NCI-H1105 (cell line): ENCODE measurements around the gene CNTNAP5.
A peak's percentile ranks its signal among the peaks of the same experiment; 100 is the strongest.

Source experiments
- DNase-seq: peaks from one replicate; lab custom pipeline; 2025; lab: John Stamatoyannopoulos, UW

Gene CNTNAP5

DNA sequence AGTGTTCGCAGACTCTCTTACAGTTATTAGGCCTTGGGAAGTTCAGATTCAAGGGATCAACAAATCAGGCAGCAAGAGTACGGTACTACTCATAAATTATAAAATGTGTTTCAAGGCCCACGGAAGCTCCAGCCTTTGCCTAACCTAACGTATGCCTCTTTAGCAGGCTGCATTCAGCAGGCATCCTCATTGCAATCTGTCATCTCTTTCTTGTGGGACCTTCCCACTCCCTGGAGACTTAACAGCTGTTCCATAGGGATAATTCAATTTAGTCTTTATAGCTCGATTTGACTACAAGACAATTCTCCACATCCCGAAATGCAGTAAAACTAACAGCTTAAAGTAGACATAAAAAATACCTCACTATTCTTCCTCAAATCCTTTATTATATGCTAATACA is 453.7 kb downstream of the CNTNAP5 start:
- no peak for DNase-seq

DNA sequence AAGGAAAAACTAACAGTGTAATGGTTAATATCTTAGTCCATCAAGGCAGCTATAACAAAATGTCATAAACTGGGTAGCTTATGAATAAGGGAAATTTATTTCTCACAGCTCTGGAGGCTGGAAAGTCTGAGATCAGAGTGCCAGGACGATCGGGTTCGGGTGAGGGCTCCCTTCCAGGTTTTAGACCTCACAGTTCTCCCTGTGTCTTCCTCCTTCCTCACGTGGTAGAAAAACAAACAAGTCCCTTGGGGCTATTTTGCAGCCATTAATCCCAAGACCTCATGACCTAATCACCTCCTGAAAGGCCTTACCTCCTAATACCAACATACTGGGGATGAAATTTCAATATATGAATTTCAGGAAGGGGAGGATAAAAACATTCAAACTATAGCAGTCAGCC is 455.9 kb downstream of the CNTNAP5 start:
- DNase-seq, result no peak

DNA sequence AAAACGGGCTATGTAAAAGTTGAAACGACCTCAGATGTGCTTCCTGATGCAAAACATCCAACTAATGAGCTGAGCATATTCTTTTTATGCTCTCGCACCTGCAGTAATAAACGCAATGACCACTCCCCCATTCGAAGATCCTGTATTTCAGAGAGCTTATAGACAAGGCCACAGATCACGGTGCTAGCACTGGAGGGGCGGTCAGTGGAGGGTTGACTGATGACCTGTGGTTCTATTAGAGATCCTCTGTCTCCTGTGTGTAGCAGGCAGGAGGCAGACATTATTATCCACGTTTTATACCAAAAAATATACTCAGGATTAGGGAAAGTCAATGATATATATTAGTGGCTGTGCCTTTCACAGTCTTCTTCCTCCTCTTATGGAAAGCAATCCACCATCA is 457.0 kb downstream of the CNTNAP5 start:
- no peak for DNase-seq

DNA sequence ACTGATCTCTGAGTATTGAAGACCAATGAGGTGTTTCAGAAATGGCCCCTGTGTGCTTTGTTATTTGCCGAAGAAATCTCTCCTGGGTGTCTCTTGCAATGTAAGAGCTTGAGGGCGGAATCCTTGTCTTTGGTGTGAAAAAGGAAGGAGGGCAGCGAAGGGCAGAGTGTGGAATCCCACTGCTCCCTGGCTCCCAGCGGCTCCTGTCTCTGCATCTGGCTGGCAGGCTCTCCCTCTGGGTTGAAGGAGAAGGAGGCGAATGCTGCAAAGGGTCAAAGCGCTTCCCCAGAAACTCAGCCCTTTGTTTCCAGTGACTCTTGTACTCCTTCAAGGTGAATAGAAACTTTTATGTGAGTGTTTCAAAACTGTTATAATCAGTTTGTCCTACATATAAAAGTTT is 457.5 kb downstream of the CNTNAP5 start:
- no peak for DNase-seq

DNA sequence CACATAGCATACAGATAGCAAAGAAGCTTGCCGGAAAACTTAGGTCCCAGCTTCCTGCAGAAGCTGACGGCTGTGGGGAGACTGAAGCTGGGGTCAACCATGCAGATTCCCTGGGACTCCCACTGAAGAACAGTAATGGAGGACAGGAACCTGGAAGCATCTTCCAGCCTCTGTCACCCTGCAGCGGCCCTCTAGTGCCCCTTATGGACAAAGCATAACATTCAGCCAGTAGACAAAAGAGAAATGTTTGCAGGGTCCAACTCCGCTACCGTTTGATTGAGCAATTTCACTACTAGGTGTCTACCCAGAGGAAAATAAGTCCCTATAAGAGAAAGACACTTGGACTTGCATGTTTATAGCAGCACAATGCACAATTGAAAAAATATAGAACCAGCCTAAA is 460.6 kb downstream of the CNTNAP5 start:
- DNase-seq, result no peak

DNA sequence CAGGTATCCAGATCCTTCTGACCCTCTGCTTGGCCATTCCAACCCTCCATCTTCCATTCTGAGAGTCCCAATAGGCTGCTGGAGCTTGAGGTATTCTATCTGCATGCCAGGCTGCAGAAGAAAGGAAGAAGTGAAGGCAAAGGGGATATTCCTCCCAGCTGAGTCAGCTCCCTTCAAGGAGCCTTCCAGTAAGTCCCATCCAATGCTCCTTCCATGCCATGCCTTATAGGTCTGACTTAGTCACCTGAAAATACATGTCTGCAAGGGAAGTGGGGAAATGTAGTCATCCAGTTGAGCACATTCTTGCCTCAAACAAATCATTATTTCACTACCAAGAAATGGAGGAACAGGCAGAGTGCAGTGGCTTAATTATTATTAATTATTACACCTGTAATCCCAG is 464.6 kb downstream of the CNTNAP5 start:
- DNase-seq, result no peak

DNA sequence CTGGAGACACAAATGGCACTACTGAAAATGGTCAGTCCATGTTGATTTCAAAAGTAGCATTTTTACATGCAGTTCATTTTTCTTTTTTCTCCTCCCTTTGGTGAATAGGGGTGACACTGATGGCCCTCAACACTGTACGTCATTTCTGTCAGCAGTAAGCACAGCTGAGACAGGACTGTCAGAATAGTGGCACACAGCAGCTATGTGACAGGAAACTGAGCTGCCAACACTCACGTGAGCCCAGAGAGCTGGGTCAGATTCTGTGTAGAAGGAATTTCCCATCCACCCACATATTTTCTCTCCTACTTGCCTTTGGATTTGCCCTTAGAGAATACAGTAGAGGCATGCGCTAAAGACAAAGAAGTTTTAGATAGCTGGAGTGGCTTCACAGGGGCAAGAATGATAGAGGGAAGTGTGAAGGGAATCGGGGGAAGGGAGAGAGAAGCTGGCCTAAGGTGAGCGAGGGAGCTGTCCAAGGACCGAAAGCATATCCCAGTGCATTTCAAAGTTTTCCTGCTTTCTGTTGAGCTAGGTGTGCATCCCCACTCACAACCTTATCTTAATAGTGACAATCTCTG is 476.6 kb downstream of the CNTNAP5 start:
- no peak for DNase-seq

DNA sequence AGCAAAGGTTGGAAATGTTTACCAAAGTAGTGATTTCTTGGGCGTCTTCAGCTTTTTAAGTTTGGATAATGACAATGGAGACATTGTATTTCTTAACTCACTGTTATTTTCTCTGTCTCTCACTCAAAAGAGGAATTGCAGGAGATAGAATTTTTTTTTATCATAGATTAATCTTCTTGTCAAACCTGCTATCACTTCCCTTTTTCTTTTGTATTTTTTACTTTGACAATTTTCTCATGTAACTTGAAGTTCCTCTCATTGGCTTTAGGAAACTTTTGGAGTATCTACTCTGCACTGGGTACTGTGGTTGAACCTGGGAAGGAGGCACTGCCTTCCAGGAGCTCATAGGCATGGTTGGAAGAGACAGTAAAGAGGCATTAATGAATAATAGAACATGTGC is 489.1 kb downstream of the CNTNAP5 start:
- no peak for DNase-seq

DNA sequence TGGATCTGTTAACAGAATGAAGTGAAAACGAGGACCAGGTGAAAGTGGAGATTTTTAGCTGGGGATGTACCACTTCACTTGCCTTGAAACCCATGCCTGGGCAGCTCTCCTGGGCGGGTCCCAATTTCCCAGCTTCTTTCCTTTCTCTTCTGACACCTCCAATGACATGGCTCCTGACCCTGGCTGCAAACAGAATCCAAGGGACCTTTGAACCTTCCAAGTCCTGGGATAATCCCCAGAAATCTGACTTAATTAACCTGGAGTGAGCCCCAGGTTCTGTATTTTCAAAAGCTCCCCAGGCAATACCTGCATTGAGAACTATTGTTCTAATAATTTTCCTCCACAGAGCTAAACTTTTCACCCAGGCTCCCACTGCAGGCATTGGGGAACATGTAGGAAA is 495.9 kb downstream of the CNTNAP5 start:
- DNase-seq, result no peak

DNA sequence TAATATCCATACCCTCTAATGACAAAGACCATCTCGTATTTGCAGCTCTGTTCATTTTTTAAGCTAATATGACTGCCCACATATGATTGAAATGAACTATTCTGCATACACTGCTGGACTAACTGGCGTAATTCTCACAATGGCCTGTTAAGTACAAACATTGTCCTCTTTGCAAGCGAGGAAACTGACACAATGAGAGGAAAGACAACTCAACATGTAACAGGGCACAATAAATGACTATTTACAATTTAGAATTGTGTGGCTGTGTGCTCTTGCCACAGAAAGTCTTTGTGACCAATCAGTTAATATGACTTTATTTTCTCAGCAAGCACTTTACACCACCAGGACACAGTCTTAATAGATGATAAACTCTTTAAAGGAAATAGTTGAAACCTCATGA is 498.0 kb downstream of the CNTNAP5 start:
- DNase-seq, result no peak

DNA sequence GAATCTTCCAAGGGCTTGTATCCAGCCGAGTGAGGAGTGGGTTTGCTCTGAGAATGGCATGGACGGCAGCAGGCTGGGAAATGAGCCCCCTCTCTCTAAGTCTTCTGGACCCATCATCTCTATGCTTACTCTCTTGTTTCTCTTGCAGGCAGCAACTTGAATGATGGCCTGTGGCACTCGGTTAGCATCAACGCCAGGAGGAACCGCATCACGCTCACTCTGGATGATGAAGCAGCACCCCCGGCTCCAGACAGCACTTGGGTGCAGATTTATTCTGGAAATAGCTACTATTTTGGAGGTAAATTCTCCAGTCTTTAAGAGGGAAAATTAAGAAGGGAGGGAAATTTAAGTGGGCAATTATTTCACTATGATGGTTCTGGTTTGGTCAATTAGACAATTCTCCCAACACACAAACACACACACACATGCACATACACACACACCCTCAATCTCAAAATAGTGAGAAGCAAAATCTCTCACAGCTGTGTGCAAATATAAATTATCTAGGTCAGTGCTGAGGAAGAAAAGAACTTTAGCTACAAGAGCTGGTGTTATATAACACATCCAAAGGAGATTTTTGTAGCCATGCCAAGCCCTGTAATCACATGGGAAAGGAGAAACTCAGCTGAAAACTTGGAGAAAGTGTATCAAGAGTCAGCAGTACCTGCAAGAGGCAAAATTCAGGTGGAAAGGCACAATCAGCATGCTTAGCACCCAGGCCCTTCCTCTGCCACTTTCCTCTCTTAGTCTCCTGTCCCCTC is 499.2 kb downstream of the CNTNAP5 start:
- no peak for DNase-seq

DNA sequence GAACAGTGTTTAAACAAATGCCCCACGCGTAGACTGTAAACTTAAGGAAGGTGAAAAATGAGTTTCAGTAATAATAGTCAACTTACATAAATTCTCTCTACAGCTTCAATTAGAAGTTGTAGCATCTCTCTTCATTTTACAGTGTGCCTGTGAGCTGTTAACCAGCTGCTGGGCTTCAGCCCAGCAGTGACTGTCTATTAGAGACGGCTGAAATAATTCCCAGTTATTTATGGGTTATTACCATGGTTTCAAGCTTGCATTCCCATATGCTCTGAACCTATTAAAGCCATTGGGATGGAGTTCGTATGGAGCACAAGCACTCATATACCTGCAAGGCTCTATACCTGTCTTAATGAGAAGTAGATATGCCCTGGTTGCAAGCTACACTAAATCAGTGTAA is 501.1 kb downstream of the CNTNAP5 start:
- DNase-seq, result no peak

DNA sequence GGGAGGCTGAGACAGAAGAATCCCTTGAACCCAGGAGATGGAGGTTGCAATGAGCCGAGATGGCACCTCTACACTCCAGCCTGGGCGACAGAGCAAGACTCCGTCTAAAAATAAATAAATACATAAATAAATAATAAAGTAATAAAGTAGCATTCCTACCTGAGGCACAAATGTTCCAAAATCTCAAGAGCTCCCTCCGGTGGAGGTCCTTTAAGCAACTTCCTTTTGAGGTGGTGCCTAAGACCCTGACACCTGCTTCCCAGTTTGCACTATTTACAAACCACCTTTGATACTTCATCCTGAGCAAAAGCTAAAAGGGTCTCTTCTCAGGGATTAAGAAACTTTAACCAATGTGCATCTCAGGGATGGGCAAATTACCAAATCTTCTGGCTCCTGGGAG is 505.1 kb downstream of the CNTNAP5 start:
- no peak for DNase-seq

DNA sequence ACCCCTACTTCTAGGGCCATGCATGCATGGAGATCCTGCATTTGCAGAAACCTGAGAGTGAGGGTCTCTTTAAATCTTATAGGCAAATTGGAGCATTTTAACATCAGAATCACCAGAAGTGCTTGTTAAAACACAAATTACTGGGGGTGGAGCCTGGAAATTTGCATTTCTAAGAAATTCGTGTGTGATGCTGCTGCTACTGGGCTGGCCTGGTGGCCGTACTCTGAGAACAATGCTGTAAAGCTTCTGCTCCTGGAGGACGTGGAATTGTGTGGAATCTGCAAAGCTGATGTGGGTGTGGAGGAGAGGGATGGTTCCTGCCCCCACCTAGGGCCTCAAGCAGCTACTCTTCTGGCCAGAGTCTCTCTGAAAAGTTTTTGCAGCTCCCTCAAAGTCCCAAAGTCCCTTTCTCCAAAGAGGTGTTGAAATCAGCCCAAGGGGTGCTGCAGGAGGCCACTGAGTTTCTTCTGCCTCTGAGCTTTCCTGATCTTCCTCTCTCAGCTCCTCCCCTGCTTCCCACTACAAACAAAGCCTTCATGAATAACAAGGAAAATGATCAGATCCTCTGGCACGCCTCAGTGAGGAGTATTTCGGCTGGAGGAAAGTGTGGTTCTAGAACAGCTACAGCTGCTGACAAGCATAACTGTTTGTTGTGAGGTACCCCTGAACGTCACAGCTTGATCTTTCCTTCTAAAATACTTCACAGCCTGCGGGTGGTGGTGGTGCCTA is 508.3 kb downstream of the CNTNAP5 start:
- no peak for DNase-seq

DNA sequence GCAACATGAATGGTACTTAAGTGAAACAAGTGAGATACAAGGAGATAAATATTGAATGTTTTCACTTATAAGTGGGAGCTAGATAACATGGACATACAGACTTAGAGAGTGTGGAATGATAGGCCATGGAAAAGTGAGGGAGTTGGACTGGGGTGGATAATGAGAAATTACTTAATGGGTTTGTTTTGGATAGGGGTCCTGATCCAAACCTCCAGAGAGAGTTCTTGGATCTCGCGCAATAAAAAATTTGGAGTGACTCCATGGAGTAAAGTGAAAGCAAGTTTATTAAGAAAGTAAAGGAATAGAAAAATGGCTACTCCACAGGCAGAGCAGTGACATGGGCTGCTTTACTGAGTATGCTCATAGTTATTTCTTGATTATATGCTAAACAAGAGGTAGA is 508.9 kb downstream of the CNTNAP5 start:
- no peak for DNase-seq

DNA sequence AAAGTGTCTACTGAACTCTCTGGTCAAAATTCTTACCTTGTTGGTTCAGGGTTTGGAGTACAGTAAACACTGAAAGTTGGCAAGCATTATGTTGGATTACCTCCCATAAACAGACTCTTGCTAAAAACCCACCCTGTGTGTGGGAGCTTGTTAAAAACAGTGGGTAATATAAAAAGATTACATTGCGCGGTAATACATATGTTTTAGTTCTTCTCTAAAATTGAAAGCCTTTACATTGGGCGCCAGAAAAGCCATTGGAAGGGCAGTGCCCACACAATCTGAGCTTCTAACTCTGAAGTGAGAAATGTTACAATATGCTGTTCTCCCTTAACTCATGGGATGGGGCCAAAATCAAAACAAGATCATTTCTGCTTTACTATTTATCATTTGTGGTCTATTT is 510.7 kb downstream of the CNTNAP5 start:
- DNase-seq, result no peak

DNA sequence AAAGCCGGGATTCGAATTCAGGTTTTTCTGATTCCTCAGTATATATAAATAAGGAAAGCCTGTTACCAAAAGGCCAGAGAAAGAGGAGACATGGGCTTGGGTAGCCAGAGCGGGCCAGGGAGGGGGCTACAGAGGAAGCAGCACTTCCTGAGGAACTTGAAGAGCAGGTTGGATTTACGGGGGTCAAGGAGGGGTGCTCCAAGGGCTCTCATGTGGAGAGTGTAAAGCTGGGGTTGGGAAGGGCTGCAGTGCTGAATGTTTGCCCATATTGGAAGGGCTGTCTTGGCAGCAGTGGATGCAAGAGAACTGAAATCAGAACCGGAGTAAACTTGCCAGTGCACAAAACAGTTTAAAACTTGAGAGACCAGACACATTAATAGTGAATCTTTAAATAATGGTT is 511.5 kb downstream of the CNTNAP5 start:
- DNase-seq, result no peak

DNA sequence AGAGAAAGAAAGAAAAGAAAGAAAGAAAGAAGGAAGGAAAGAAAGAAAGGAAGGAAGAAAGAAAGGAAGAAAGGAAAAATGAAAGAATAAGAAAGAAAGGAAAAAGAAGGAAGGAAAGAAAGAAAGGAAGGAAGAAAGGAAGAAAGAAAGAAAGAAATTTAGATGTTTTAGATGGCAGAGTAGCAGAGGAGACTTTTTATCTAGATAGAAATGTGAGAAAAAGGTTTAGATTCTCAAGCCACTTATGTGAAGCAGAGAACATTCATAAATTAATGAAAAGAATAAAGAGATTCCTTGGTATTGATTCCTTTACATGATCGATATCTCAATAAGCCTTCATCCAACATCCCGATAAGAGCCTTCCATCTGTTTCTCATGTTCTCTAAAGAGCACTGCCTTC is 513.5 kb downstream of the CNTNAP5 start:
- no peak for DNase-seq

DNA sequence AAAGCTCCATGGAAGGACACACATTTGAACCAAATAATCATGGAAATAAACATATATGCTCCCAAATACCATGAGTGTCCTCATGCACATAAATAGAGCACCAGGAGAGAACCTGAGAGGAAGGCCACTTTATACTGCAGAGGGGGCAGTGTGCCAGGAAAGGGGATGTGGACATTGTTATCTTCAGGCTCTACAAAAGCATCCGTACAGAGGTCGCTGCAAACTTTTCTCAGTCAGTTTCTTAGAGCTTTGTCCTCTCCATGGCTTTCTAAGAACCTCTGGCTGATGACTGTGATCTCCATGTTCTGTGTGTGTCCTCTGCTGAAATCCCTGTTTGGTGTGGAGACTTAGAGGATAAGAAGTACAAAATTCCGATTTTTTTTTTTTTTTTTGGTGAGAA is 515.7 kb downstream of the CNTNAP5 start:
- no peak for DNase-seq

DNA sequence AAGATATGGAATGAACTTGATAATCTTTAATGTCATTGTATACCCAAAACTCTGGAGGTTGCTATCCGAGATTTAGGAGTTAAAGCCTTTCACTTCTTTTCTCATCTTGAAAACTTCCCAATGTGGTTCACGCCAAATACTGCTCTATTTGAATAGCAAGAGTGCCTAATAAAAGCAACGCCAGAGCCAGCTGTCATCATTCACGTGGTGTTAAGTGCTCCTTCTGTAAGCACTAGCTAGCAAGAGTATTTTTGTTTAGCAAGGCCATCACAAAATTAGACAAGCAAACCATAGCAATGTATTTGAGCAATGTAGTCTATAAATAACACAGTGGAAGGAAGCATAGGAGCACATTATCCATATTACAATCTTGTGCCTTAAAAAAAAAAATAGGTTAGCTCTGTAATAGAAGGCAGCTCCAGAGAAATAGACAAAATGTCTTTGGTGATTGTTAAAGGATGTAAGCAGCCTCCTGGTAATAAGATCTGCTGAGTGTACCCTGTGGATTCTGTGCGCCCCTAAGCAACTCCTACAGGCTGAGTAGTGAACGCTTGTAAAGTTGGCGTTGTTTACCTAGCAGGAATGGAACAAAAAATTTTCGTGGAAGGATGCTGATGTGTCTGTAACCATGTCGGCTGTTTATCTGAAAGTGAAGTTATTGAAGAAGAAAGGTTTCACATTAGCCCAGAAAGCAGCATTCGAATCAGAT is 518.0 kb downstream of the CNTNAP5 start:
- DNase-seq, result peak; percentile 36

DNA sequence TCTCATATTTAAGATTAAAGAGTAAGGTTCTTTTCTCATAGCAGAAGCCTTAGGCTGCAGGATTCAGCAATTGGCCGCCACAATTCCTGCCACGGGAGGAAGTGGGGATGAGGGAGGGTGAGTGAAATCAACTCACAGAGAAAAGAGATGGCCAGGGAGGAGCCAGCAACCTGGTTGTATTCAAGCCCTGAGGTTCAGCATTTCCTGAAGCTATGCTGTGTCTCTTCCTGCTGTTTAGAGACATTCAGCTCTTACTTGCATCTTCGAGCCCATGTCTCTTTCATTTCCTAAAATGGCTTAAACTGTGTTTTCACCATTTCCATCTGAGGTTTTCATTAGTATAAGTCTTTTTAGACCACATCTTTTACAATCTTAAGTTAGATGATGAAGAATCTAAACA is 522.6 kb downstream of the CNTNAP5 start:
- no peak for DNase-seq

DNA sequence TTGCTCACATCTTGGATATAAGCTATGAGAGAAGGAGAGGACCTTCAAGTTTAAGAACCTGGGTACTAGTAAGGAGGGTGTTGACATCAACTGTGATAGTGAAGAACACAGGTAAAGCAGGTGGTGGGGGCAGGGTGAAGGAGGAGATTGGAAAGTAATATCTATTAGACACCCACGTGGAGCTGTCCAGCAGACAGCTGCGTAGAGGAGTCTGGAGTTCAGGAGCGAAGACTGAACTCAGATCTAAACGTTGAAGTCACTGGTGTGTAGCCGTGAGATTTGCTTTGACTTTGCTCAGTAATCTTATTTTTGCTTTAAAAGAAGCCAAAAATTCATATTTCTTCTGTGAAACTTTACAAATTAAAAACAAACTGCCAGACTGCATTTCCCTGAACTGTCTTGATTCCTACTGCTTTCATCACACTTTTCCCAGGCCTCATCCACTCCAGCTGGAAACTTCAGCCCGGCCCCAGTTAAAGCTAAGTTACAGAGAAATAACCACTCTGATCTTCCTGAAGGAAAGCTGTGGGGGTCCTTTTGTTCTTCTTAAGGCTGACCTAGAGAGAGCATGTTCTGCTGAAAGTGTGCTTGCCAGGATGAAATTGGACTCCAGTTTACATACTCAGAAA is 533.3 kb downstream of the CNTNAP5 start:
- no peak for DNase-seq
